Activated T-cell treated with anti-CD3 and anti-CD28 coated beads for 48 hours (primary cell): ENCODE measurements around the gene CELSR2.

Source experiments
- DNase-seq: peaks from one replicate; pipeline ENCODE4 v3.0.0-alpha.2; 2020; ENCODE audit warnings: low read depth

Gene CELSR2

DNA sequence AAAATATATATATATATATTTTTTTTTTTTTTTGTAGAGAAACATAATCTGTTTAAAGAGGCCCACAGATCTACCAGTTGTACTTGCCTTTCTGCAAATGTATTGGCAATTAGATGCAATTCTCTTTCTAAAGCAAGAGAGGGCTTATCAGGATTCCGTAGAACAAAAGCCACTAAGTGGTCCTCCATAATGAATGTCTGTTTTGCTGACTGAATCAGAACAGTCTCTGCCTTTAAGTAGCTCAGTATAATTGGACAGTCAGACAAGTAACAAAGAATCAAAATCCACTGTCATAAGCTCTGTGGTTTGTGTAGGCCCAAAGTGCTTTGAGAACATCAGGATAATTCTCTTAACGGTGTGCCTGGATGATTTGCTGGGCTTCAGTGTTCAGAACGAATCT lies 18.3 kb upstream of the CELSR2 start:
- DNase-seq = no peak

DNA sequence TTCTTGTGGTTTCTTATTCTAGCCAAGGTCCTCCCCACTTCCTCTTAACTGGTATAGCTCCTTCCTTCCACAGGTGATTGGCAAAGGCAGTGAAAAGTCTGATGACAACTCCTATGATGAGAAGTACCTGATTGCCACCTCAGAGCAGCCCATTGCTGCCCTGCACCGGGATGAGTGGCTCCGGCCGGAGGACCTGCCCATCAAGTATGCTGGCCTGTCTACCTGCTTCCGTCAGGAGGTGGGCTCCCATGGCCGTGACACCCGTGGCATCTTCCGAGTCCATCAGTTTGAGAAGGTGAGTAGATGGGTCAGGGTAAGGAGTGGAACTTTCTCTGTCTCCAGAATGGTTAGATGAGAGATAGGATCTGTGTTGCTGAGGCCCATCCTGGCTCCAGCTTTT lies 14.2 kb upstream of the CELSR2 start:
- DNase-seq = no peak

DNA sequence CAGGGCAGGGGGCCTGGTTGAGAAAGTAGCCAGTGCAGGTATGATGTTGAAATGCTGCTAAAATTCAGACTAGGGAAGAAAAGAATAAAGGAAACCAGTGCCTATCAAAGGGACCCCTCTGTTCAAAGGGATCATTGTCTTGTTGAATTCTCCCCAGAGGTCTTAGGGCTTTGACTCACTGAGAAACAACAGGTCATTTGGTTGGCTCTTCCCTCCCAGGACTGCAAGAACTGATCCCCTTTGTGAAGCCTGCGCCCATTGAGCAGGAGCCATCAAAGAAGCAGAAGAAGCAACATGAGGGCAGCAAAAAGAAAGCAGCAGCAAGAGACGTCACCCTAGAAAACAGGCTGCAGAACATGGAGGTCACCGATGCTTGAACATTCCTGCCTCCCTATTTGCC lies 11.8 kb upstream of the CELSR2 start:
- DNase-seq = no peak

DNA sequence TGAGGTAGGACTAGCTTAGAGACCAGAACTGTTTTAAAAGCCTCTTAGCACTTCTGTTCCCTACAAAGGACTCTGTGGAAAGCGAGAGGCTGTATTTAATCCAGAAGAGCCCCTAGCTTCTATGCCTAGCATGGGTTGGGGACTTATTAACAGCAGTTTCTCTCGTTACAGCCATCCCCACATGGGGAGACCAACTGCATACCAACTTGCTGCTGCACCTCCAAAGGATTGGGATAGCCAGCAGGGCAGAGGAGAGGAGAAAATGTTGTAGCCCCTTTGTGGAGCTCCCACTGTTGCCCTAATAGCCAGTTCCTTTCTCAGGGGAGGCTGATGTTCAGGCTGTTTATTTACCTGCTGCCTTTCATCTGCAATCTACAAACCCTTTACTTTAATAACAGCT lies 11.0 kb upstream of the CELSR2 start:
- DNase-seq = no peak

DNA sequence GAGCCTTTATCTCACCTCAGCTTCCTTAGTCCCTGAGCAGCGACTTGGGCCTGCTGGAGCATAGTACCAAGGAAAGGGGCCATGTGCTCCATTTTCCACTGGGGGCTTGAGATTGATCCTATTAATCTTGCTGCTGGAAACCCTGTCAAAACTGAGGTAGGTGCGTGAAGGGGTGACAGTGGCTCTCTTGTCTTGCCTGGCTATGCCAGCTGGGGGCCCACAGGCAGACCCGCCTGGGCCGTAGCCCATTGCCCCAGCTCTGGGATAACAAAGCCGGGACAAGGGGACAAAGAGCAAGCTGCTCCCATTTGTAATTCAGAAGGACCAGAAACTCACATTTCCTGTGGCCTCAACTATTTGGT lies 10.3 kb upstream of the CELSR2 start:
- DNase-seq = no peak

DNA sequence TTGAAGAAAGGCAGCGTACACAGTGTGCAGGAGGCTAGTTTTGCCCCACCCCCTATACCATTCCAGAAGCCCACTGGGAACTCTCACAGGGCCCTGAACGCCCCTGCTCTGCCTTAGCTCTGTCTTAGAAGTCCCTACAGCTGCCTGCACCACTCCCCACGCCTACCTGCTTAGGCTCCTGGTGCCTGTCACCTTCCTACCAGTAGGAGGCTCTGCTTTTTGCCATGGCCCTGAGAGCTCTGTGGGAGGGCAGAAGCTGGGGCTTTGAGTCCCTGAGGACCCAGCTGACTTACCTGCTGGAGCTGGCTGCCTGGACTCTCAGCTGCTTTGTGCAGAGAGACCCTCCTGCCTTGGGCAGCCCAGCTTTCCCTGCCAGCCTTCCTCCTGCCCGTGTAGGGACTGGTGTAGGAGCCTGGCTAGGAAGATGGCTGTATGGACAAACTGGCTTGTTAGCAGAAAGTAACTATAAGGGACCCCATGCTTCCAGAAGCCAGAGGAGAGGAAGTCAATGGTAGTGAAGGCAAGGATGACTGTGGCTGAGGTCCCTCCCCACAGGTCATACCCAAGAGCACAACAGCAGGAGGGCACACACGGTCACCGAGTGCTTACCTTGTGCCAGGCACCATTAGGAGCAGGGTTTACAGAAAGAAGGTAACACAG lies 9.8 kb upstream of the CELSR2 start:
- DNase-seq = peak; percentile 15

DNA sequence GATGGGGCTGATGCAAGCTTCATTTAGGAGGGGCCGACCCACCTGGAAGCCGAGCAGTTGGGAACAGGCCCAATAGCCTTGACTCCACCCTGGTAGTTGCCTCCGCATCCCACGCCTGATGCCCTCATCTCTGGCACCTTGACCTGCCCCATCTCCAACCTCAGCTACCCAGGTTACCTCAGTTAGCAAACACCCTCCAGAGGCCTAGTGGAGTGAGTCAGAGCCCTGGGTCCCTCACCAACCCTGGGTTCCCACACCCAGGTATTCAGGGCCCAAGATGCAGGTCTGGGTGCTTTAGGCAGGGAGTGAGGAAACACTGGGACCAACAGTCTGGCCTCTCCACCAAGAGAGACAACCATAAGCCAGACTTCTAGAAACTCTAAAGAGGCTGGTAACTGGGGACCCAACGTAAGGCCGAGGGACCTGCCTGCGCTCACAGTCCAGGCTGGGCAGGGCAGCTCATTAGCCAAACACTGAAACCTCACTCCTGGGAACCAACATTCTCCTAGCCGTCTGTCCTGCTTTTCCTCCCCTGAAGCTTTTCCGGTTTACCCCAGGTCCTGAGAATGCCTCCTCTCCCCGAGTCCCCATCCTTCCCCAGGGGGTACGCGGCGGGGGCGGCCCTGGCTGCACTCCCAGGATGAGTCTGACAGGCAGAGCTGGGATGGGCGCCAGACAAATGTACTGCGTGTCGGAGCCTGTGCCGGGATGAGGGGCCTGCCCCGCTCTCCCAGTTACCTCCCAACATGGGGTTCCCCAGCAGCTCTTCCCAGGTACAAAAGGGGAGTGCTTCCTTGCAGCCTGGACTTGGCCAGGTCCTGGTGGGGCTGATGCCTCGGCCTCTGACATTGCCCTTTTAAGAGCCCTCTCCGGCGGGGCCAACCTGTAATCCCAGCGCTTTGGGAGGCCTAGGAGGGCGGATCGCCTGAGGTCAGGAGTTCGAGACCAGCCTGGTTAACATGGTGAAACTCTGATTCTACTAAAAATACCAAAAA lies 8.9 kb upstream of the CELSR2 start:
- peak; percentile 12 for DNase-seq

DNA sequence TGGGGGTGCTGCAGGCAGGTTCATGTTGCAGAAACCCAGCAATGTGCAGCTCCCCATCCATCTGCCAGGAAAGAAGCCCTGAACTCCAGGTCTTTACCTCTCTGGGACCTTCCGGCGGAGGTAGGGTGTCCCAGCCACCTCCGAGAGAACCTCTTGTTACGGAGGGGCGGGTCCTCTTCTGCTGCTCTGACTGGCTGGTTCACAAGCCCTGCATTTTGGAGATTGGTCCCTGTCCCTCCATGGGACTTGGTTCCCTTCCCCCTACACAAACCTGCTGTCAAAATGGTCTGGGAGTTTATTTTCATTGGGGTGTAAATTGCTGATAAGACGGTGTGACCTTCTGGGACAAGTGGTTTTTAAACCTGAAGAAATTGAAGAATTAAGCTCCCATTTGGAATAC lies 8.0 kb upstream of the CELSR2 start:
- no peak for DNase-seq

DNA sequence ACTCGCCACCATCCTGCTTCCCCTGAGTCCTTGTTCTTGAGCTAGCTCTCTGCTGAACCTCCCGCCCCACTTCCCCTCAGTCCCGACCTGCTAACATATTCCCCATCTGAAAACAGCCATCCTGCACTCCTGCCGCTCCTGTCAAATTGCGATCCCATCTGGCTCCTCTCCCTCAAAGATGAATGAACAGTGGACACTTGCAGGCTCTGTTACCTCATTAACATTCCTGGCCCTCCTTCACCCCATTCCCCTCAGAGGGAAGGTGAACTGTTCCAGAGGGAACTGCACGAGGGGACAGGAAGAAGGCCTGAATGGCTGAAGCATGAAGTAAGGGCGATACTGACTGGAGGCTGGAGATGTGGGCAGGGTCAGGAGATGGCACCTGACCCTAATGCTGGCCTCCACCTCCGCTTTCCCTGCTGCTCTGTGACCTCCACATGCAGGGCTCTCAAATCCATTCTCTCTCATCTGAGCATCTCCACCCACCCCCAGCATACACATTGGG lies 7.4 kb upstream of the CELSR2 start:
- DNase-seq = no peak

DNA sequence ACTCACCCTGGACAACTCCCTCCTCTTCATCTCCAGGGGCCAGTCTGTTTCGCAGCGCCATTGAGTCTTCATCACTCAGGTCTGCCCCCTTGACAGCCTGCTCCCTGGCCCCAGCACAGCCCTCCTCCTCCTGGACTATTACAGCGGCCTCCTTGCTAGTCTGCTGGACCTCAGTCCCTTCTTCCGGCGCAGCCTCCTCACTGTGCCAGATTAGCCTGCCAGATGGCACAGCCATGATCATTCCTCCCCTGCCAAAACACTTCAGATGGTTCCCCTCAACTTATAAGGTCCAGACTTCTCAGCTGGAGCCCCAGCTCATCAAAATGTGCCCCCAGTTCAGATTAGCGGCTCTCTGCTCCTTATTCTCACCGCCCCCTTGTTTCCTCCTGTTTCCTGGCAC lies 7.0 kb upstream of the CELSR2 start:
- DNase-seq = no peak

DNA sequence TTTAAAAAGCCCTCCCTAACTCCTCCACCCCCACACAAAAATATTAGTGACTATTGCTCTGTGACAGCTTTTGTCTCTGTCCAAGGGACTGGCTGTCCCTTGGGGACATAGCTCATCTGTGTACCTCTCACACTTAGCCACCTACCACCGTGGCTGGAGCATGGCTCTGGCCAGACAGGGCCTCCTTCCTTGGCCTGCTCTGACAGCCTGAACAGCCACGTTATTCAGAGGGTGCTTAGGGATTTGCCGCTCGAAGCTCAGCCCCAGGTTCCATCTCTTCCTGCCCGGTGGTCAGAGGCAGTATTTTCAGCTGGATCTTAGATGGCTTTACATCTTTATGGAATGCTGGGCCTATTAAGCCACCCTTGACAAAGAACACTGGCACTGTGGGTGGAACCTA lies 6.1 kb upstream of the CELSR2 start:
- no peak for DNase-seq

DNA sequence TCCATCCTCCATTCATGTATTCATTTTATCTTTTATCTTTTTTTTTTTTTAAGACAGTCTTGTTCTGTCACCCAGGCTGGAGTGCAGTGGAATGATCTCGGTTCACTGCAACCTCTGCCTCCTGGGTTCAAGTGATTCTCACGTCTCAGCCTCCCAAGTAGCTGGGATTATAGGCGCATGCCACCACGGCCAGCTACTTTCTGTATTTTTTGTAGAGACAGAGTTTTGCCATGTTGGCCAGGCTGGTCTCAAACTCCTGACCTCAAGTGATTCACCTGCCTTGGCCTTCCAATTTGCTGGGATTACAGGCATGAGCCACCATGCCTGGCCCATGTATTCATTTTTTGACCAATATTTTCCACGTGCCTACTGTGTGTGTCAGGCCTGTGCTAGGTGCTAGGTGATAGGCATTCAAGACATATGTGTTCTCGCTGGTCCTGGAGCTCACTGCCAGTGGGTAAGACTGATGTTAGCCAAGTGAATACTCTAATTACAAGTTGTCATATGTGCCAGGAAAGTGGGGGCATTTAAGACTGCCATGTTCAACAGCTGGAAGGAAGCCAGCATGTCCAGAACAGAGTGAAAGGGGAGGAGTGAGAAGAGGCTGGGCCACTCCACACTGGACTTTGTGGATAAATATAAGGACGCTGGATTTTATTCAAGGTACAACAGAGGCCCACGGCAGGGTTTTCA lies 5.3 kb upstream of the CELSR2 start:
- no peak for DNase-seq

DNA sequence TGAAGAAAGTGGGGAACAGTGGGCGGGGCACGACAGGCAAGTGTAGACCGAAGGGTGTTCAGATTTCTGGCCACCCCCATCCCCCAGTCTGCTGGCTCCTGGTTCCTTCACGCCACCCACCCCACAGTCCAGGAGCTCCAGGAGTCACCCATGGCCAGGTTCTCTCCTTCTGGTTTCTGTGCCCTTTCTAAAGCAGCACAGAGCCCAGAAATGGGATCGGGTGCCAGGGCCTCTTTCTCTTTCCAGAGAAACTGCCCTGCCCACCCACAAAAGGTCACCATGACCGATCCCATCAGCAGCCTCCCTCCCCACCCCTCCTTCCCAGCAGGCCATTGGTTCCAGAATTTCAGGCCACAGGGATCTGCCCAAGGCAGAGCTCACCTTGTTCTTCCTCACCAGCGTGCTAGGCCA lies 3.2 kb upstream of the CELSR2 start:
- no peak for DNase-seq

DNA sequence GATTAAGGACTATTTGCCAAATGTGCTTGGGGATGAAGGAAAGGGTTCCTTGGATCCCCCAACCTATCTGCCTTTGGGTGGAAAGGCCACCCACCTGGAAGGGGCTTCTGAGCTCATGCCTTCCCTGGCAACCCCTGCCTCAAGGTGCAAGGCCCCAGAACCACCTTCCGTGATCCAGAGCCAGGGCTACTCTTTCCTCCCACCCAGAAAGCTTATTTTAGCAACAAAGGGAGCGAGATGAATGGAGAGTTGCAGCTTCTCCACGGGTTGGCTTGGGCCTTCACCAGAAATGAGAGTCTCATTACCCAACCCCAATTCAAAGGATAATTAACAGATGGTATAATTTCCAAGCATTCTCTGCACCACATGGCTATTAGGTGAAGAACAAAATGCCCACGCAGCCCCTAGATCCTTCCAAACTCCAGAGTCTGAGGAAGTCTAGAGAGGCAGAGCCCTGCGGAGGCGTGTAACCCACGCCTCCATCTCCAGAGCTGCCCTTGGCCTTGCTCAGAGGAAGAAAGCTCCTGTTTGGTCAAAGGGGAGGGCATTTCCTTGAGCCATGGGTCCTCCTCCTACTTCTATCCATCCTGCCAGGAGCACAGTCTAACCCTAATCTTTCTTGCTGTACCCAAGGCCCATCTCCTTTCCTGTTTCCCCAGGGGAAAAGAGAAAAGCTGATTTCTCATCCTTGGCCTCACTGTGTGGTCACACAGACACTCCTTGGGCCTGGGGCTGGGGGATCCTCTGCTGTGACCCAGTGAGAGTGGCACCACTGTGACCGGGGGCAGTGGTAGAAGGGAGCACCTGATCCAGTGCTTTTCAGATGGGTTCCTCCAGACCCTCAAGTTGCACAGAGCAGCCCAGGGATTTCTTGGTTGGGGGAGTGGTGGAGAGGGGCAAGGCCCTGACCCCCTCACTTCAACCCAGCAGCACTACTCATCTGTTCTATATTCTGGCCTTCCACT lies 1.7 kb upstream of the CELSR2 start:
- DNase-seq = no peak

DNA sequence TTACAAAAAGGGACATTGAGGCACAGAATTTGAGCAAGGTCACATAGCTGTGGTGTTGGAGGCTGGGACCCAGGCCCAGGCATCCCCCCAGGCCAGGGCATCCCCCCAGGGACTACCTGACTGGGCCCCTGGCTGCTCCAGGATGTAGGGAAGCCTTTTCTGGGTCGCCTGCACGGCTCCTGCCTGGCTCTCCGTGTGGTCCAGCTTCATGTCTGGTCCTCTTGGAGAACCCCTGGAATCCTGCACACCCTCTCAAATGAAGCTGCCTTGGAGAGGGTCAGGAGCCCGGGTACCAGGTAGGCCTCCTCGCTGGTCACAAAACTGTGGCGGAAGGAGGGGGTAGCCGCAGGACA lies 919 bp upstream of the CELSR2 start:
- DNase-seq = no peak

DNA sequence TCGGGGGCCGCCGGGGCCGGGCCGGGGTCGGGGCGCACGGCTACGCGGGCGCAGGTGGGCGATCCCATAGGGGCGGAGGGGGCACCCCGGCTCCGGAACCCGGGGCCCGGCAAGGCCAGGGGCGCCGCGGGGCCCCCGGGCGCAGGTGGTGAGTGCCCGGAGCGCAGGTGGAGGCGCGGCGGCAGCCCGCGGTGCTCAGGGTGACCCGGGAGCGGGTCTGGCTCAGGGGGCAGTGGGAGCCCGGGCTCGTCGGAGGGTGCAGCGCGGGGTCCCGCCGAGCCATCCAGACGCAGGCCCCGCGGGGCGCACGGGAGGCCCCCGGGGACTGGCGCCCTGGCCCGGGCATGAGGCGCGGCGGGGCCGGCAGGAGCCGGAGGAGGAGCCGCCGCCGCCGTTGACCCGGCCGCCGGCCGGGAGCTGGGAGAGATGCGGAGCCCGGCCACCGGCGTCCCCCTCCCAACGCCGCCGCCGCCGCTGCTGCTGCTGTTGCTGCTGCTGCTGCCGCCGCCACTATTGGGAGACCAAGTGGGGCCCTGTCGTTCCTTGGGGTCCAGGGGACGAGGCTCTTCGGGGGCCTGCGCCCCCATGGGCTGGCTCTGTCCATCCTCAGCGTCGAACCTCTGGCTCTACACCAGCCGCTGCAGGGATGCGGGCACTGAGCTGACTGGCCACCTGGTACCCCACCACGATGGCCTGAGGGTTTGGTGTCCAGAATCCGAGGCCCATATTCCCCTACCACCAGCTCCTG lies 489 bp downstream of the CELSR2 start:
- no peak for DNase-seq

DNA sequence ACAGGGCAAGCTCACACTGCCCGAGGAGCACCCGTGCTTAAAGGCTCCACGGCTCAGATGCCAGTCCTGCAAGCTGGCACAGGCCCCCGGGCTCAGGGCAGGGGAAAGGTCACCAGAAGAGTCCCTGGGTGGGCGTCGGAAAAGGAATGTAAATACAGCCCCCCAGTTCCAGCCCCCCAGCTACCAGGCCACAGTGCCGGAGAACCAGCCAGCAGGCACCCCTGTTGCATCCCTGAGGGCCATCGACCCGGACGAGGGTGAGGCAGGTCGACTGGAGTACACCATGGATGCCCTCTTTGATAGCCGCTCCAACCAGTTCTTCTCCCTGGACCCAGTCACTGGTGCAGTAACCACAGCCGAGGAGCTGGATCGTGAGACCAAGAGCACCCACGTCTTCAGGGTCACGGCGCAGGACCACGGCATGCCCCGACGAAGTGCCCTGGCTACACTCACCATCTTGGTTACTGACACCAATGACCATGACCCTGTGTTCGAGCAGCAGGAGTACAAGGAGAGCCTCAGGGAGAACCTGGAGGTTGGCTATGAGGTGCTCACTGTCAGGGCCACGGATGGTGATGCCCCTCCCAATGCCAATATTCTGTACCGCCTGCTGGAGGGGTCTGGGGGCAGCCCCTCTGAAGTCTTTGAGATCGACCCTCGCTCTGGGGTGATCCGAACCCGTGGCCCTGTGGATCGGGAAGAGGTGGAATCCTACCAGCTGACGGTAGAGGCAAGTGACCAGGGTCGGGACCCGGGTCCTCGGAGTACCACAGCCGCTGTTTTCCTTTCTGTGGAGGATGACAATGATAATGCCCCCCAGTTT lies 1.3 kb downstream of the CELSR2 start:
- DNase-seq = no peak

DNA sequence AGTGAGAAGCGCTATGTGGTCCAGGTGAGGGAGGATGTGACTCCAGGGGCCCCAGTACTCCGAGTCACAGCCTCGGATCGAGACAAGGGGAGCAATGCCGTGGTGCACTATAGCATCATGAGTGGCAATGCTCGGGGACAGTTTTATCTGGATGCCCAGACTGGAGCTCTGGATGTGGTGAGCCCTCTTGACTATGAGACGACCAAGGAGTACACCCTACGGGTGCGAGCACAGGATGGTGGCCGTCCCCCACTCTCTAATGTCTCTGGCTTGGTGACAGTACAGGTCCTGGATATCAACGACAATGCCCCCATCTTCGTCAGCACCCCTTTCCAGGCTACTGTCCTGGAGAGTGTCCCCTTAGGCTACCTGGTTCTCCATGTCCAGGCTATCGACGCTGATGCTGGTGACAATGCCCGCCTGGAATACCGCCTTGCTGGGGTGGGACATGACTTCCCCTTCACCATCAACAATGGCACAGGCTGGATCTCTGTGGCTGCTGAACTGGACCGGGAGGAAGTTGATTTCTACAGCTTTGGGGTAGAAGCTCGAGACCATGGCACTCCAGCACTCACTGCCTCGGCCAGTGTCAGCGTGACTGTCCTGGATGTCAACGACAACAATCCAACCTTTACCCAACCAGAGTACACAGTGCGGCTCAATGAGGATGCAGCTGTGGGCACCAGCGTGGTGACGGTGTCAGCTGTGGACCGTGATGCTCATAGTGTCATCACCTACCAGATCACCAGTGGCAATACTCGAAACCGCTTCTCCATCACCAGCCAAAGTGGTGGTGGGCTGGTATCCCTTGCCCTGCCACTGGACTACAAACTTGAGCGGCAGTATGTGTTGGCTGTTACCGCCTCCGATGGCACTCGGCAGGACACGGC lies 2.2 kb downstream of the CELSR2 start:
- DNase-seq = no peak
